Effector memory CD4-positive, alpha-beta T cell (primary cell): ENCODE measurements around the gene MAP4K1.

Experiments
- DNase-seq, 3 donors: peaks; one replicate each; pipeline ENCODE4 v3.0.0-alpha.2; 2020
- H3K27ac ChIP-seq: 2 replicates; pipeline ENCODE4 v1.7.0; 2013; ENCODE audit warnings: mild to moderate bottlenecking, low read length, moderate library complexity; ENCODE audit not compliant: insufficient read depth, poor library complexity, severe bottlenecking
- H3K27me3 ChIP-seq: replicated peaks from 2 replicates; pipeline ENCODE4 v1.7.0; 2013; ENCODE audit warnings: mild to moderate bottlenecking, low read length; ENCODE audit not compliant: insufficient read depth, control insufficient read depth, poor library complexity, severe bottlenecking
- H3K36me3 ChIP-seq: 2 replicates; pipeline ENCODE4 v1.7.0; 2013; ENCODE audit warnings: mild to moderate bottlenecking, low read length, moderate library complexity; ENCODE audit not compliant: control insufficient read depth, insufficient read depth
- H3K4me1 ChIP-seq: 2 replicates; pipeline ENCODE4 v1.7.0; 2013; ENCODE audit warnings: low read length, mild to moderate bottlenecking; ENCODE audit not compliant: control insufficient read depth, insufficient read depth, poor library complexity, severe bottlenecking
- H3K4me3 ChIP-seq: 2 replicates; pipeline ENCODE4 v1.7.0; 2013; ENCODE audit warnings: low read length, low read depth, mild to moderate bottlenecking; ENCODE audit not compliant: insufficient read depth, poor library complexity, severe bottlenecking
- H3K9me3 ChIP-seq: 2 replicates; pipeline ENCODE4 v1.7.0; 2013; ENCODE audit warnings: mild to moderate bottlenecking, low read length, moderate library complexity; ENCODE audit not compliant: control insufficient read depth

Gene MAP4K1

DNA sequence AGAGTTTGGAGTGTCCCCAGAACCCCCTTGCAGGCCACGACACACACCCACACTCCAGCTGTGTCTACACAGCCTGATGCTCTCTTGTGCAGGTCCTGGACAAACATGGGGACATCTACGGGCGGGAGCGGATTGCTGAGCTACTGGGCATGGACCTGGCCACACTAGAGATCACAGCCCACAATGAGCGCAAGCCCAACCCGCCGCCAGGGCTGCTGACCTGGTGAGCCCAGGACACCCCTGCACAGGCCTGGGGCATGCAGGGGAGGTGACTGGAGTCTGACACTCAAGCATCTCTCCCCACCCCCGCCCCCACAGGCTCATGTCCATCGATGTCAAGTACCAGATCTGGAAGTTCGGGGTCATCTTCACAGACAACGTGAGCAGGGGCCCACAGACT, 39.9 kb downstream of the MAP4K1 start:
- Histone ChIP-seq H3K27me3 (no peaks in the 10 kb centered on the region), H3K9me3 (no peaks in the 10 kb centered on the region), H3K36me3 (no peaks in the 10 kb centered on the region), H3K27ac (no peak overlapping the region), H3K4me3 (no peak overlapping the region), H3K4me1 (peaks cover 4% of the 10 kb centered on the region)
- no peak for DNase-seq

DNA sequence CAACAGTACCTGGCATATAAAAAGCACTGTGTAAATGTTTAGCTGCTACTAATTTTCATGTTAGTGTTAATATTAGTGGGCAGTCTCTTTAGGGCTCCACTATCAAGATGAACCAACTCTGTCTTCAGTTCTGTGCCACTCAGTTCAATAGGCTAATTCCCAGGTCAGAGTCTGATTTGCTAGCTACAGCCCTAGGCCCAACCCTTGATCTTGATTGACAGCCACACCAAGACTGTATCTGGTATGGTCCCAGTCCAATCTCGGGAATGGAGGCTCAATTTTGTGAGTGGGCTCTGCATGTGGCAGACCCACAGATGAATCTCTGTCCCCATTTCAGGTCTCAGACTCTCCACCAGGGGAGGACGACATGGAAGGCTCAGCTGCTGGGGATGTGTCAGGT, 46.1 kb downstream of the MAP4K1 start:
- Histone ChIP-seq H3K9me3 (no peaks in the 10 kb centered on the region), H3K36me3 (no peaks in the 10 kb centered on the region), H3K4me1 (no peaks in the 10 kb centered on the region), H3K4me3 (no peak overlapping the region), H3K27me3 (no peaks in the 10 kb centered on the region), H3K27ac (no peak overlapping the region)
- no peak for DNase-seq

DNA sequence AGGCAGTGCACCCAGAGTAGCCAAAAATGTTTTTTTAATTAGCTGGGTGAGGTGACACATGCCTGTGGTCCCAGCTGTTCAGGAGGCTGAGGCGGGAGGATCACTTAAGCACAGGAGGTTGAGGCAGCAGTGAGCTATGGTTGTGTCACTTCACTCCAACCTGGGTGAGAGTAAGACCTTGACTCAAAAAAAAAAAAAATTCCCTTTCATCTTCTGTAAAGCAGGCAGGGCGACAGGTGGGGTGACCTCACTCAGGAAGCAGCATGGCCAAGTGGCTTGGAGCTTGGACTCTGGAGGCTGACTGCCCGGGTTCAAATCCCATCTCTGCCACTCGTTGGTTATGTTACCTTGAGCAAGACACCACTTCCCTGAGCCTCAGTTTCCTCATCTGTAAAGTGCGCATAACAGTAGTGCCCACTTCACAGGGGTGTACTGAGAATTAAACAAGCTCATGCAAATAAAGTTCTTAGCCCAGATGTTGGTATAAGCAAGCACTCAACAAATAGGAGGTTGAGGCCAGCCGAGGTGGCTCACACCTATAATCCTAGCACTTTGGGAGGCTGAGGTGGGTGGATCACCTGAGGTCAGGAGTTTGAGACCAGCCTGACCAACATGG, 48.3 kb downstream of the MAP4K1 start:
- Histone ChIP-seq H3K27ac (no peak overlapping the region), H3K36me3 (no peaks in the 10 kb centered on the region), H3K4me1 (peaks cover 6% of the 10 kb centered on the region), H3K9me3 (no peaks in the 10 kb centered on the region), H3K4me3 (no peak overlapping the region), H3K27me3 (no peaks in the 10 kb centered on the region)
- DNase-seq: no peak

DNA sequence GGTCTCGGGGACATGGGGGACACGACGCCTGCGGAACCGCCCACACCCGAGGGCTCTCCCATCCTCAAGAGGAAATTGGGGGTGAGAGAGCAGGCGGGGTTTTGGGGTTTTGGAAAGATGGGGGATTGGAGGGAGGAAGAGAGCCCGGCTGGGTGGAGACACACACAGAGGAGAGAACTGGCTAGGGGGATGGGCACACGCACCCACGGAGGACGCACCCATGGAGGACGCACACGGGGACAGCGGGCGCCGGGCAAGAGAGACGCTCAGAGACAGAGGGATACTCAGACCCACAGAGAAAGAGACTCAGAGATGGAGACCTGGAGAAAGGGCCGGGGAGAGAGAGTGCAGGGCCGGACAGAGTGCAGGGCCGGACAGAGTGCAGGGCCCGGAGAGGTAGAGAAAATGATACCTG, 52.1 kb downstream of the MAP4K1 start:
- Histone ChIP-seq H3K4me1 (peaks cover 6% of the 10 kb centered on the region), H3K9me3 (no peaks in the 10 kb centered on the region), H3K27ac (no peak overlapping the region), H3K27me3 (no peaks in the 10 kb centered on the region), H3K36me3 (no peaks in the 10 kb centered on the region), H3K4me3 (peak overlapping the region; percentile 49)
- no peak for DNase-seq

DNA sequence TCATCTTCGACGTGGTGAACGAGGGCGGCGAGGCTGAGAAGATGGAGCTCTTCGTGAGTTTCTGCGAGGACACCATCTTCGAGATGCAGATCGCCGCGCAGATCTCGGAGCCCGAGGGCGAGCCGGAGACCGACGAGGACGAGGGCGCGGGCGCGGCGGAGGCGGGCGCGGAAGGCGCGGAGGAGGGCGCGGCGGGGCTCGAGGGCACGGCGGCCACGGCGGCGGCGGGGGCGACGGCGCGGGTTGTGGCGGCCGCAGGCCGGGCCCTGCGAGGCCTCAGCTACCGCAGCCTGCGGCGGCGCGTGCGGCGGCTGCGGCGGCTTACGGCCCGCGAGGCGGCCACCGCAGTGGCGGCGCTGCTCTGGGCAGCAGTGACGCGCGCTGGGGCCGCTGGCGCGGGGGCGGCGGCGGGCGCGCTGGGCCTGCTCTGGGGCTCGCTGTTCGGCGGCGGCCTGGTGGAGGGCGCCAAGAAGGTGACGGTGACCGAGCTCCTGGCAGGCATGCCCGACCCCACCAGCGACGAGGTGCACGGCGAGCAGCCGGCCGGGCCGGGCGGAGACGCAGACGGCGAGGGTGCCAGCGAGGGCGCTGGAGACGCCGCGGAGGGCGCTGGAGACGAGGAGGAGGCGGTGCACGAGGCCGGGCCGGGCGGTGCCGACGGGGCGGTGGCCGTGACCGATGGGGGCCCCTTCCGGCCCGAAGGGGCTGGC, 52.6 kb downstream of the MAP4K1 start:
- no peak for DNase-seq
- H3K27ac ChIP-seq: no peak overlapping the region
- peak overlapping the region; percentile 49 for H3K4me3 ChIP-seq
- no peaks in the 10 kb centered on the region for H3K9me3 ChIP-seq
- no peaks in the 10 kb centered on the region for H3K36me3 ChIP-seq
- H3K27me3 ChIP-seq: no peaks in the 10 kb centered on the region
- peaks cover 8% of the 10 kb centered on the region for H3K4me1 ChIP-seq

DNA sequence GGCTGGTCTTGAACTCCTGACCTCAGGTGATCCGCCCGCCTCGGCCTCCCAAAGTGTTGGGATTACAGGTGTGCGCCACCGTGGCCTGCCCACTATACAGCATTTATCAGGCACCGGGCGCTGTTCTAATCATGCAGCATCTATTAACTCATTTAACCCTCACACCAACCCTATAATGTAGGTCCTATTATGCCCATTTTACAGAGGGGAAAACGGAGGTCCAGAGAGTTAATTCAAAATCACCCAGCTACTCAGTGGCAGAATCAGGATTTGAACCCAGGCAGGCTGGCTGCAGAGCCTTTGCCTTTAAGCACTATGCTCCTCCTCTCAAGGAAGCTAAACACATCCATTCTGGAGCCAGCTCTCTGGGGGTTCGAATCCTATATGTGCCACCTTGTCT, 54.3 kb downstream of the MAP4K1 start:
- Histone ChIP-seq H3K9me3 (no peaks in the 10 kb centered on the region), H3K27ac (no peak overlapping the region), H3K4me3 (no peak overlapping the region), H3K27me3 (no peaks in the 10 kb centered on the region), H3K36me3 (no peaks in the 10 kb centered on the region), H3K4me1 (peaks cover 12% of the 10 kb centered on the region)
- no peak for DNase-seq

DNA sequence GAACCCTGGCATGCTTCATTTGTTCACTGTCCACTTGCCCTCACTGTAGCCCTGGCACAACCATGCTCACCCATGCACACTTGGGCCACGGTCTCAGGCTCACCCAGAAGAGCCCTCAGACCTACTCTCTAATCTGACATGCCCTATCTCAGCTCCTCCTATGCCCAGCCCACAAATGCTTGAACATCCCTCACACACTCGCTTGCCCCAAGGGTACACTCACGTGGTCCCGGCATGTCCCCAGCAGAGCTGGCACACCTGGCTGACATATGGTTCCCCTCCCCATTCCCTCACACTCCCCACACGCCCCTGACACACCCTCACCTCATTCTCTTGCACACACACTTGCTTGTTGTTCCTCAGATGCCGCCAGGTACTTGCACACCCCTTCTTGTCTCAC, 55.7 kb downstream of the MAP4K1 start:
- Histone ChIP-seq H3K4me1 (peaks cover 16% of the 10 kb centered on the region), H3K36me3 (no peaks in the 10 kb centered on the region), H3K9me3 (no peaks in the 10 kb centered on the region), H3K4me3 (no peak overlapping the region), H3K27ac (no peak overlapping the region), H3K27me3 (no peaks in the 10 kb centered on the region)
- DNase-seq: no peak

DNA sequence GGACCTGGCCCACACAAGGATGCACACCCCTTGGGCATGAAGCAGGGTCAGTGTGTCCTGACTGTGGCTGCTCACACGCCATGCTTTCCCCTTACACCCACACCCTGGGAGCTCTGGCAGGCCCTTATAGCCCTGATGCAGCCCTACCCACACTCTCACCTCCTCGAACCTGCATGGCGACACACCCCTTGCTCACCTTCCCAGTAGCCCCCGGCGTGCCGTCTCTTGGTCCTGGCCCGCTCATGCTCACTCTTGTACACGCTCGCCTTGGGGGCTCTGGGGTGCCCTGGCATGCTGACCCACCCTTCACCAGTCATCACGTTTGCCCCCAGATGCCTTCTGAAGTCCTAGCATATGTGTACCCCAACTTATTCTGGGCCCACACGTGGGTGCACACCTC, 56.1 kb downstream of the MAP4K1 start:
- no peak overlapping the region for H3K4me3 ChIP-seq
- no peaks in the 10 kb centered on the region for H3K36me3 ChIP-seq
- H3K4me1 ChIP-seq: peaks cover 17% of the 10 kb centered on the region
- no peak for DNase-seq
- H3K27me3 ChIP-seq: no peaks in the 10 kb centered on the region
- no peak overlapping the region for H3K27ac ChIP-seq
- no peaks in the 10 kb centered on the region for H3K9me3 ChIP-seq

DNA sequence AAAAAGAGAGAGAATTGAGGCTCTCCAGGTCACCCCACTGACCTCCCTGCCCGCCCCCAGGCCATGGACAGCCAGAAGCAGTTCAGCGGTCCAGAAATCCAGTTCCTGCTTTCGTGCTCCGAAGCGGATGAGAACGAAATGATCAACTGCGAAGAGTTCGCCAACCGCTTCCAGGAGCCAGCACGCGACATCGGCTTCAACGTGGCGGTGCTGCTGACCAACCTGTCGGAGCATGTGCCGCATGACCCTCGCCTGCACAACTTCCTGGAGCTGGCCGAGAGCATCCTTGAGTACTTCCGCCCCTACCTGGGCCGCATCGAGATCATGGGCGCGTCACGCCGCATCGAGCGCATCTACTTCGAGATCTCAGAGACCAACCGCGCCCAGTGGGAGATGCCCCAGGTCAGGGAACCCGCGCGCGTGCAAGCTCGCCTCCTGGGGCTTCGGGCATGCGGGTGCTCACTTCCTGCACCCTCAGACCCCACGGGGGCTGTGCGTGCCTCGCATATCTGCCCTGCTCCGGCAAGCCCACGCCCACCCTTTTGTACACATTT, 56.6 kb downstream of the MAP4K1 start:
- Histone ChIP-seq H3K27me3 (no peaks in the 10 kb centered on the region), H3K4me1 (peaks cover 17% of the 10 kb centered on the region), H3K36me3 (no peaks in the 10 kb centered on the region)

More for the DNA sequence above, 56.6 kb downstream of the MAP4K1 start:
- no peaks in the 10 kb centered on the region for H3K9me3 ChIP-seq
- no peak for DNase-seq
- no peak overlapping the region for H3K4me3 ChIP-seq
- H3K27ac ChIP-seq: no peak overlapping the region
